Measurements from ENCODE around the gene ANKRD28.

The ANKRD28 gene

GRCh38 chr3:15726043-15726442 is 71.7 kb downstream of the ANKRD28 start:
- DNase-seq (ENCODE audit: low read depth in 4 of 4, low spot score in 1 of 4) = no peak

- DNase-seq (ENCODE audit: low read depth in 4 of 4, low spot score in 1 of 4) = no peak
Observed at GRCh38 chr3:15724446-15724845, 73.3 kb downstream of the ANKRD28 start.

GRCh38 chr3:15723624-15723884 is 74.2 kb downstream of the ANKRD28 start:
- DNase-seq (ENCODE audit: low read depth in 4 of 4, low spot score in 1 of 4) = no peak

- no peak for DNase-seq (ENCODE audit: low read depth in 4 of 4, low spot score in 1 of 4)
Observed at GRCh38 chr3:15722877-15723623, 74.7 kb downstream of the ANKRD28 start.

- DNase-seq (ENCODE audit: low read depth in 4 of 4, low spot score in 1 of 4) = no peak
Observed at GRCh38 chr3:15716178-15716577, 81.6 kb downstream of the ANKRD28 start.

- no peak for DNase-seq (ENCODE audit: low read depth in 4 of 4, low spot score in 1 of 4)
Observed at GRCh38 chr3:15714448-15714847, 83.3 kb downstream of the ANKRD28 start.

- no peak for DNase-seq (ENCODE audit: low read depth in 4 of 4, low spot score in 1 of 4)
Observed at GRCh38 chr3:15713364-15713763, 84.4 kb downstream of the ANKRD28 start.

- DNase-seq (ENCODE audit: low read depth in 4 of 4, low spot score in 1 of 4) = no peak
Observed at GRCh38 chr3:15711281-15711680, 86.5 kb downstream of the ANKRD28 start.

GRCh38 chr3:15708882-15709677 is 88.7 kb downstream of the ANKRD28 start:
- DNase-seq (ENCODE audit: low read depth in 4 of 4, low spot score in 1 of 4) = no peak

- no peak for DNase-seq (ENCODE audit: low read depth in 4 of 4, low spot score in 1 of 4)
Observed at GRCh38 chr3:15707779-15708178, 90.0 kb downstream of the ANKRD28 start.

GRCh38 chr3:15703346-15703745 is 94.4 kb downstream of the ANKRD28 start:
- DNase-seq (ENCODE audit: low read depth in 4 of 4, low spot score in 1 of 4) = no peak

GRCh38 chr3:15694628-15695027 is 103.2 kb downstream of the ANKRD28 start:
- no peak for DNase-seq (ENCODE audit: low read depth in 4 of 4, low spot score in 1 of 4)

- no peak for DNase-seq (ENCODE audit: low read depth in 4 of 4, low spot score in 1 of 4)
Observed at GRCh38 chr3:15693355-15693754, 104.4 kb downstream of the ANKRD28 start.

GRCh38 chr3:15690748-15691147 is 107.0 kb downstream of the ANKRD28 start:
- no peak for DNase-seq (ENCODE audit: low read depth in 4 of 4, low spot score in 1 of 4)

- DNase-seq (ENCODE audit: low read depth in 4 of 4, low spot score in 1 of 4) = no peak
Observed at GRCh38 chr3:15690230-15690629, 107.5 kb downstream of the ANKRD28 start.

- DNase-seq (ENCODE audit: low read depth in 4 of 4, low spot score in 1 of 4) = no peak
Observed at GRCh38 chr3:15685927-15686326, 111.9 kb downstream of the ANKRD28 start.

GRCh38 chr3:15683253-15683652 is 114.5 kb downstream of the ANKRD28 start:
- DNase-seq (ENCODE audit: low read depth in 4 of 4, low spot score in 1 of 4) = no peak

GRCh38 chr3:15682561-15683185 is 115.1 kb downstream of the ANKRD28 start:
- DNase-seq (ENCODE audit: low read depth in 4 of 4, low spot score in 1 of 4) = no peak

GRCh38 chr3:15681668-15682067 is 116.1 kb downstream of the ANKRD28 start:
- DNase-seq (ENCODE audit: low read depth in 4 of 4, low spot score in 1 of 4) = no peak

- no peak for DNase-seq (ENCODE audit: low read depth in 4 of 4, low spot score in 1 of 4)
Observed at GRCh38 chr3:15679306-15679705, 118.5 kb downstream of the ANKRD28 start.

- no peak for DNase-seq (ENCODE audit: low read depth in 4 of 4, low spot score in 1 of 4)
Observed at GRCh38 chr3:15676259-15676658, 121.5 kb downstream of the ANKRD28 start.

GRCh38 chr3:15673536-15673935 is 124.2 kb downstream of the ANKRD28 start:
- DNase-seq (ENCODE audit: low read depth in 4 of 4, low spot score in 1 of 4) = no peak

Data from stimulated activated CD4-positive, alpha-beta T cell treated with anti-CD3 and anti-CD28 coated beads, Interleukin-1b, Interleukin-23, amount 100 ng/mL, for 24 hours (primary cell).